Thoracic aorta (tissue), 2 donors: Measurements from ENCODE around the gene ULBP2. TPM values are rescaled to one million over a fixed set of nuclear protein-coding genes. Genes with fewer than 3 reads are reported as not detected.
A peak's percentile ranks its signal among the peaks of the same experiment; 100 is the strongest.
"Not testable (repeated sequence)": the region's sequence is repeated elsewhere in the genome, so short reads cannot be mapped to it uniquely, and the experiment has no call there.

ENCODE experiments used
- ATAC-seq: fragments of 150-250 bp; one replicate; pipeline ENCODE4 v1.8.0; 2017; ENCODE audit warnings: low read depth; ENCODE audit not compliant: insufficient number of reproducible peaks, low FRiP score
- DNase-seq: peaks from one replicate; pipeline ENCODE4 v3.0.0-alpha.2; 2020; ENCODE audit warnings: low spot score
- H3K27ac ChIP-seq, 2 donors: fragments of 200-600 bp; sonication (generic); 1 replicate in 1 of 2; 2 replicates in 1 of 2; pipeline ENCODE4 v1.5.1; 2016; ENCODE audit warnings: mild to moderate bottlenecking in 2 of 2, moderate library complexity in 2 of 2
- H3K27me3 ChIP-seq: fragments of 200-600 bp; sonication (generic); replicated peaks from 2 replicates; pipeline ENCODE4 v1.6.0; 2016; ENCODE audit warnings: mild to moderate bottlenecking; ENCODE audit not compliant: insufficient read depth
- H3K36me3 ChIP-seq: fragments of 200-600 bp; sonication (generic); one replicate; pipeline ENCODE4 v1.5.1; 2016
- H3K4me1 ChIP-seq, 2 donors: fragments of 200-600 bp; sonication (generic); 1 replicate in 1 of 2; 2 replicates in 1 of 2; pipeline versions ENCODE4 v1.5.1 to v1.6.0; 2016; ENCODE audit warnings: low read depth in 2 of 2, mild to moderate bottlenecking in 1 of 2; ENCODE audit not compliant: control insufficient read depth in 1 of 2
- H3K4me3 ChIP-seq: fragments of 200-600 bp; sonication (generic); 2 replicates; pipeline ENCODE4 v1.5.1; 2016; ENCODE audit warnings: mild to moderate bottlenecking
- H3K9me3 ChIP-seq: fragments of 200-600 bp; sonication (generic); 2 replicates; pipeline ENCODE4 v1.5.1; 2016
- CTCF ChIP-seq: fragments of 200-600 bp; sonication (generic); IDR thresholded peaks from one replicate; pipeline ENCODE4 v1.5.1; 2019; ENCODE audit warnings: antibody characterized with exemption
- total RNA-seq, 2 donors: library from RNA; depleted of rRNA; stranded (reverse); fragments of >200 nt; gene quantifications; one replicate each; pipeline versions ENCODE4 v1.1.0 to v1.2.3, GENCODE V29; 2016

Gene ULBP2
- total RNA-seq, 2 donors from 2014 or later, result 0.41 TPM; not detected in 1

- no peak for TF ChIP-seq CTCF
- Histone ChIP-seq H3K9me3 (no peaks in the 10 kb centered on the region), H3K4me3 (no peak overlapping the region), H3K4me1 (peaks cover 4 to 12% of the 10 kb centered on the region in 2 donors), H3K36me3 (no peaks in the 10 kb centered on the region), H3K27ac (no peak overlapping the region), H3K27me3 (no peaks in the 10 kb centered on the region)
- no peak for DNase-seq
- ATAC-seq, result no peak
Measured at GRCh38 chr6:149921361-149921760, 20.5 kb upstream of the ULBP2 start.

- H3K27ac ChIP-seq, H3K9me3 ChIP-seq, H3K36me3 ChIP-seq, ATAC-seq, H3K27me3 ChIP-seq, DNase-seq: not testable (repeated sequence)
- Histone ChIP-seq H3K4me1 (peaks cover 4 to 14% of the 10 kb centered on the region in 2 donors), H3K4me3 (peak overlapping the region; percentile 69)
Measured at GRCh38 chr6:149922091-149922490, 19.7 kb upstream of the ULBP2 start.

GRCh38 chr6:149922642-149923326 is 19.0 kb upstream of the ULBP2 start, which contains the start of gene RAET1G:
TSS of gene RAET1G (minus strand) at chr6:149923121. CDS start at chr6:149923010, 111 bp downstream.
- no peaks in the 10 kb centered on the region for H3K36me3 ChIP-seq
- no peak for TF ChIP-seq CTCF
- DNase-seq (peak; percentile 79), ATAC-seq (peak; percentile 82)
- H3K27me3 ChIP-seq, result no peaks in the 10 kb centered on the region
- no peak within 1 kb of the TSS for H3K27ac ChIP-seq
- peak within 1 kb of the TSS; percentile 69 for H3K4me3 ChIP-seq
- peaks cover 4 to 14% of the 10 kb centered on the region in 2 donors for H3K4me1 ChIP-seq
- H3K9me3 ChIP-seq, result no peaks in the 10 kb centered on the region

- H3K27ac ChIP-seq, result no peak overlapping the region
- TF ChIP-seq CTCF, result no peak
- no peaks in the 10 kb centered on the region for H3K27me3 ChIP-seq
- H3K4me1 ChIP-seq, result peaks cover 4 to 14% of the 10 kb centered on the region in 2 donors
- H3K36me3 ChIP-seq, result no peaks in the 10 kb centered on the region
- no peaks in the 10 kb centered on the region for H3K9me3 ChIP-seq
- no peak for ATAC-seq
- peak overlapping the region; percentile 69 for H3K4me3 ChIP-seq
- no peak for DNase-seq
Measured at GRCh38 chr6:149923327-149923986, 18.4 kb upstream of the ULBP2 start.

- ATAC-seq, result no peak
- Histone ChIP-seq H3K36me3 (no peaks in the 10 kb centered on the region), H3K4me3 (no peak overlapping the region), H3K27ac (no peak overlapping the region), H3K4me1 (peaks cover 4 to 14% of the 10 kb centered on the region in 2 donors), H3K27me3 (no peaks in the 10 kb centered on the region), H3K9me3 (no peaks in the 10 kb centered on the region)
- DNase-seq, result no peak
- no peak for TF ChIP-seq CTCF
Measured at GRCh38 chr6:149924206-149924932, 17.4 kb upstream of the ULBP2 start.
